ENCODE measurements around the gene TGFB3.

- TF ChIP-seq, protein P1, sequence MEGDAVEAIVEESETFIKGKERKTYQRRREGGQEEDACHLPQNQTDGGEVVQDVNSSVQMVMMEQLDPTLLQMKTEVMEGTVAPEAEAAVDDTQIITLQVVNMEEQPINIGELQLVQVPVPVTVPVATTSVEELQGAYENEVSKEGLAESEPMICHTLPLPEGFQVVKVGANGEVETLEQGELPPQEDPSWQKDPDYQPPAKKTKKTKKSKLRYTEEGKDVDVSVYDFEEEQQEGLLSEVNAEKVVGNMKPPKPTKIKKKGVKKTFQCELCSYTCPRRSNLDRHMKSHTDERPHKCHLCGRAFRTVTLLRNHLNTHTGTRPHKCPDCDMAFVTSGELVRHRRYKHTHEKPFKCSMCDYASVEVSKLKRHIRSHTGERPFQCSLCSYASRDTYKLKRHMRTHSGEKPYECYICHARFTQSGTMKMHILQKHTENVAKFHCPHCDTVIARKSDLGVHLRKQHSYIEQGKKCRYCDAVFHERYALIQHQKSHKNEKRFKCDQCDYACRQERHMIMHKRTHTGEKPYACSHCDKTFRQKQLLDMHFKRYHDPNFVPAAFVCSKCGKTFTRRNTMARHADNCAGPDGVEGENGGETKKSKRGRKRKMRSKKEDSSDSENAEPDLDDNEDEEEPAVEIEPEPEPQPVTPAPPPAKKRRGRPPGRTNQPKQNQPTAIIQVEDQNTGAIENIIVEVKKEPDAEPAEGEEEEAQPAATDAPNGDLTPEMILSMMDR (IDR thresholded peaks at IDR 0.05) = no peak
- TF ChIP-seq POLR2A (IDR thresholded peaks at IDR 0.05) (no peak), EP300 (IDR thresholded peaks at IDR 0.05) (no peak)
Observed at GRCh38 chr14:76015668-76016067, 33.9 kb upstream of the TGFB3 start.
